ENCODE results near the gene MARK1.

GRCh38 chr1:220616836-220617235 is 88.9 kb downstream of the MARK1 start:
- TF ChIP-seq CTCF (IDR thresholded peaks at IDR 0.05) (no peak), POLR2A (IDR thresholded peaks at IDR 0.05) (no peak)

Measured in tibial nerve (tissue), 3 donors.